Heart right ventricle (tissue), 16 donors: ENCODE data around the gene TINAG. TPM values are rescaled to one million over a fixed set of nuclear protein-coding genes. Genes with fewer than 3 reads are reported as not detected.

ENCODE experiments used
- ATAC-seq, 8 donors: fragments of 200-7000 bp; cut with Tn5 transposase; one replicate each; pipeline ENCODE4 v1.9.1; 2020; ENCODE audit warnings: mild to moderate bottlenecking in 8 of 8, moderate library complexity in 8 of 8, moderate number of reproducible peaks in 1 of 8
- DNase-seq, 2 donors: peaks; one replicate each; pipeline ENCODE4 v3.0.0-alpha.2; 2020
- H3K27ac ChIP-seq, 10 donors: fragments of 200-600 bp; sonication (generic) in 2 of 10; one replicate each; pipeline versions ENCODE4 v1.5.0 to v1.8.0; 2020 to 2022; ENCODE audit warnings: mild to moderate bottlenecking in 3 of 10
- H3K27me3 ChIP-seq, 7 donors: fragments of 200-600 bp; one replicate each; pipeline ENCODE4 v1.8.0; 2021 to 2022; ENCODE audit warnings: mild to moderate bottlenecking in 2 of 7
- H3K36me3 ChIP-seq, 9 donors: fragments of 200-600 bp; sonication (generic) in 1 of 9; one replicate each; pipeline versions ENCODE4 v1.5.0 to v1.8.0; 2020 to 2022; ENCODE audit warnings: mild to moderate bottlenecking in 2 of 9
- H3K4me1 ChIP-seq, 9 donors: fragments of 200-600 bp; sonication (generic) in 1 of 9; one replicate each; pipeline versions ENCODE4 v1.5.0 to v1.8.0; 2020 to 2022; ENCODE audit warnings: mild to moderate bottlenecking in 4 of 9
- H3K4me3 ChIP-seq, 10 donors: fragments of 200-600 bp; sonication (generic) in 2 of 10; one replicate each; pipeline versions ENCODE4 v1.5.0 to v1.8.0; 2020 to 2022; ENCODE audit warnings: mild to moderate bottlenecking in 7 of 10, moderate library complexity in 2 of 10
- H3K9me3 ChIP-seq, 11 donors: fragments of 200-600 bp in 10 of 11; sonication (generic) in 2 of 11; one replicate each; pipeline versions ENCODE4 v1.5.0 to v1.8.0; 2013 to 2022; ENCODE audit warnings: mild to moderate bottlenecking in 2 of 11, control low read depth in 1 of 11, moderate library complexity in 1 of 11
- WGBS, 2 donors: extraction: QIAGEN DNeasy Blood & Tissue Kit; methylation state at CpG; one replicate each; pipeline ENCODE4 v1.1.7; 2013; ENCODE audit warnings: inconsistent platforms in 1 of 2; 5-methylcytosine and 5-hydroxymethylcytosine counted together
- intact Hi-C, 10 donors: fragments of 100-400 bp; cut with DNase I; formaldehyde crosslinking; loops; one replicate each; pipeline versions ENCODE4 v1.11.1 to v1.14.2; 2022
- polyA plus RNA-seq, 2 donors: library from polyadenylated mRNA; stranded (reverse); fragments of 200-250 nt; gene quantifications; one replicate each; pipeline ENCODE4 v1.2.3, GENCODE V29; 2013
- total RNA-seq, 10 donors: library from RNA; stranded (reverse); fragmentation: NEBNext Ultra II Directional in 3 of 10; extraction: Animal tissue kit (Norgen Biotek cat#: 25700) in 3 of 10; gene quantifications; one replicate each; pipeline versions ENCODE4 v1.2.1 to v1.2.4, GENCODE V29; 2021 to 2023
- TF ChIP-seq, protein P1 (sequence below), 9 donors: fragments of 200-600 bp; sonication (generic) in 2 of 9; IDR thresholded peaks; one replicate each; pipeline versions ENCODE4 v1.5.0 to v1.8.0; 2021 to 2022; ENCODE audit warnings: antibody characterized with exemption in 9 of 9, mild to moderate bottlenecking in 5 of 9, moderate library complexity in 1 of 9
- donor health status: Arrhythmogenic right ventricular cardiomyopathy.
- donor health status: ischemic (EF 13 %, LVEDD 7.1; RV severe dilation, severe dysfunction).
- donor health status: healthy with polysubstance abuse.
- donor health status: DM: no; HTN: yes; CAD: no.
- donor health status: DM: no; HTN: no; CAD: no.
- donor health status: ischemic (EF 25% LVEDD 6.9; RV normal size, moderate dysfunction).
- donor health status: ischemic (EF 25% LVEDD 5.7; RV mildly dilated, moderate dysfunction).
- donor health status: healthy.
- donor health status: DM: yes; HTN: yes; CAD: no.
- donor health status: Ischemic cardiomyopathy.
- donor health status: ischemic (EF 35%, LVEDD 5.7; RV mildly dilated, moderate dysfunction).
- donor health status: nonischemic (EF 11% LVEDD 7.7; RV severe dilation, severe dysfunction).
- donor health status: DM: yes; HTN: yes; CAD: no.
- donor health status: PGD.
- donor health status: ischemic (EF 29% LVEDD 5.4; RV normal size, mild dysfunction).
- donor health status: nonischemic (EF 23%, LVEDD 6.1; RV moderate dilation, normal function).

TINAG gene
- total and polyA plus RNA-seq, 12 donors = 0.04 to 1.0 (median 0.30) TPM; not detected in 2

DNA sequence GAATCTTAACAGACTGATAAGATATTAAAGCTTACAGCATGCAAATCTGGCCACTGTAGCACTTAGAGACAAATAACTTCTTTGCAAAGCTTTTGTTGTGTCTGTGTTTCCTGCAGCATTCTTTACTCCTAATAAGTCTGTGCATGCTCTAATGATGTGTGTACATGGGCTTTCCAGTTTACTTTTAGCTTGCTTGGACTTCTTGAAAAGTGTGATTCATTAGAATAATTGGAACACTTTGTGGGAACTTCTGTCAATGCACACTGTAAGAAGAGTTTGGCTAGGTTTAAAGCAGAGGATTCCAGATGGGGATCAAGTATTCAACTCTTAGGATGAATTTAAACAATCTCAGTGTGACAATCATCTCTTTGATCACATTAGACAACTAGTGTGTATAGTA is 22.1 kb upstream of the TINAG start:
- TF ChIP-seq, protein P1, sequence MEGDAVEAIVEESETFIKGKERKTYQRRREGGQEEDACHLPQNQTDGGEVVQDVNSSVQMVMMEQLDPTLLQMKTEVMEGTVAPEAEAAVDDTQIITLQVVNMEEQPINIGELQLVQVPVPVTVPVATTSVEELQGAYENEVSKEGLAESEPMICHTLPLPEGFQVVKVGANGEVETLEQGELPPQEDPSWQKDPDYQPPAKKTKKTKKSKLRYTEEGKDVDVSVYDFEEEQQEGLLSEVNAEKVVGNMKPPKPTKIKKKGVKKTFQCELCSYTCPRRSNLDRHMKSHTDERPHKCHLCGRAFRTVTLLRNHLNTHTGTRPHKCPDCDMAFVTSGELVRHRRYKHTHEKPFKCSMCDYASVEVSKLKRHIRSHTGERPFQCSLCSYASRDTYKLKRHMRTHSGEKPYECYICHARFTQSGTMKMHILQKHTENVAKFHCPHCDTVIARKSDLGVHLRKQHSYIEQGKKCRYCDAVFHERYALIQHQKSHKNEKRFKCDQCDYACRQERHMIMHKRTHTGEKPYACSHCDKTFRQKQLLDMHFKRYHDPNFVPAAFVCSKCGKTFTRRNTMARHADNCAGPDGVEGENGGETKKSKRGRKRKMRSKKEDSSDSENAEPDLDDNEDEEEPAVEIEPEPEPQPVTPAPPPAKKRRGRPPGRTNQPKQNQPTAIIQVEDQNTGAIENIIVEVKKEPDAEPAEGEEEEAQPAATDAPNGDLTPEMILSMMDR (IDR thresholded peaks at IDR 0.05) = no peak
- Histone ChIP-seq H3K4me3 (no peak overlapping the region), H3K36me3 (no peaks in the 10 kb centered on the region), H3K27ac (no peak overlapping the region), H3K27me3 (no peaks in the 10 kb centered on the region), H3K4me1 (peaks cover 0 to 3% (median 0%) of the 10 kb centered on the region in 9 donors), H3K9me3 (no peaks in the 10 kb centered on the region)
- DNase-seq (no peak), ATAC-seq (no peak)
- intact Hi-C loops = no loop called here

DNA sequence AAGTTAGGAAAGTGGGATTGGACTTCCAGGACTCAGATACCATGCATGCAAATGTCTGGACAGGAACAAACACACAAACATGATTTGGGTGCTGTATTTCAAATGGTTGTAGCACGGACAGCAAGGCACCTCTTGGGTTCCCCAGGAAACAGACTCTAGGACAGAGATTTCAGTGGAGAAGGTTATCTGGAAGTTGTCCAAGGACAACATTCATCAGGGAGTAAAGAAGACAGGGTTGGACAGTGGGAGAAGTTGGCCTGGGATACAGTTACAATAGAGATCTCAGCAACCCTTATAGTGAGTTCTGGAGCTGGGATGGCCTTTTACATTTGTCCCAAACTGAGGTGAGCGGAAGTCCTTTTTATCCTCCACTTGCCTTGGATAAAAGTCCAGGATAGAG is 19.8 kb upstream of the TINAG start:
- Histone ChIP-seq H3K4me1 (peaks cover 0 to 6% (median 0%) of the 10 kb centered on the region in 9 donors), H3K36me3 (no peaks in the 10 kb centered on the region), H3K9me3 (no peaks in the 10 kb centered on the region), H3K27ac (no peak overlapping the region), H3K27me3 (no peaks in the 10 kb centered on the region), H3K4me3 (no peak overlapping the region)
- no peak for DNase-seq
- WGBS, 2 donors = 78 to 80% methylated on average over 2 of the region's 2 CpGs
- TF ChIP-seq, protein P1 (IDR thresholded peaks at IDR 0.05) = no peak
- ATAC-seq = no peak
- intact Hi-C loops = loop anchor here in 1 of 10 donors (1.0 kb wide), 1 partner anchor 23 kb away; no protein-coding TSS in a partner anchor

DNA sequence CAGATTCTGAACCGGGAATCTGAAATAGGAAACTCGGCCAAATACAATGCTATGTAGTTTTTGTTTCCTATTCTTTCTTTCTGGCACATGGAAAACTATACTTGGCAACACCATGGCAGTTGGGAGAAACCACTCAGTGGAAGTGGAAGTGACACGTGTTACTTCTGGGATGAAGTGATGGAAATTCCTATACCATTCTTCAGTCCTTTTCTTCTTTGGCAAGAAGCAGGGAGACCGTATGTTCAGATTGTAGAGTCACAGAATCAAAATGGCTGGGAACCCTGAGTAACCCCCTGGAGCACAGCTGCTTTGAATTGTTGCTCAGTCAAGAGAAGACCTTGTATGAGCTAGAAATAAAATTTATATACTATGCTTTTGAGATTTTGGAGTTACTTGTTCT is 18.8 kb upstream of the TINAG start:
- Histone ChIP-seq H3K4me3 (no peak overlapping the region), H3K4me1 (peaks cover 0 to 6% (median 0%) of the 10 kb centered on the region in 9 donors), H3K9me3 (no peaks in the 10 kb centered on the region), H3K27me3 (no peaks in the 10 kb centered on the region), H3K27ac (no peak overlapping the region), H3K36me3 (no peaks in the 10 kb centered on the region)
- DNase-seq = no peak
- WGBS, 2 donors = 76 to 78% methylated on average over 4 of the region's 4 CpGs
- TF ChIP-seq, protein P1 (IDR thresholded peaks at IDR 0.05) = no peak
- no peak for ATAC-seq
- intact Hi-C loops = no loop called here

DNA sequence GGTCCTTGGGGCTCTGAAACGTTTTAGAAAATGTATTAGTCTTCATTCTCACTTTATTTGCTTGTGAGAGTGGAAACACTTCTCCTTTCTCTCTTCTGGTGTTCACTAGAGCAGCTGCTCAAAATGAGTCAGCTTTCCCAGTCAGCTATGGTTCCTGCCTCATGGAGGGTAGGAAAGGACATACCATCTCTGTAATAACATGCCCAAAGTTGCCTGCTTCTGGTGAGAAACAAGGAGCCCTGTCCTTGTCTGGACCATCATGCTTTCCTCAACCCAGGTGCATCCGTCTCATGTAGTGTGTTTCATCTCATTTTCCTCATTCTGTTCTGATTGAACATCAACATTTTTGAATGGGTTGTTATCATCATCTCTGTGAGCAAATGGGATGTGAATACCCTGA is 17.1 kb upstream of the TINAG start:
- intact Hi-C loops = no loop called here
- ATAC-seq = peak in 2 of 8 donors; percentile 15 to 71
- Histone ChIP-seq H3K27ac (peak overlapping the region in 3 of 10 donors; percentile 9 to 50 (median 28)), H3K36me3 (no peaks in the 10 kb centered on the region), H3K27me3 (no peaks in the 10 kb centered on the region), H3K9me3 (no peaks in the 10 kb centered on the region), H3K4me1 (peaks cover 0 to 6% (median 0%) of the 10 kb centered on the region in 9 donors), H3K4me3 (no peak overlapping the region)
- WGBS, 2 donors = 51 to 56% methylated on average over 2 of the region's 2 CpGs
- TF ChIP-seq, protein P1 (IDR thresholded peaks at IDR 0.05) = no peak
- no peak for DNase-seq
